ENCODE results near the gene USP53. TPM values are rescaled to one million over a fixed set of nuclear protein-coding genes. Genes with fewer than 3 reads are reported as not detected.
A peak's percentile ranks its signal among the peaks of the same experiment; 100 is the strongest.
"Not testable (repeated sequence)": the region's sequence is repeated elsewhere in the genome, so short reads cannot be mapped to it uniquely, and the experiment has no call there.

Gene USP53
- total RNA-seq, 1 donor from 2014 or later = 34.7 TPM

- DNase-seq = no peak
- intact Hi-C loops (cut with DNase I) = loop anchor here (10.0 kb wide), 1 partner anchor 173 kb away; no protein-coding TSS in a partner anchor
- no peak for ATAC-seq (ENCODE audit: poor library complexity)
These were observed 5.6 kb downstream of the USP53 start for GRCh38 chr4:119218093-119218492.

- intact Hi-C loops (cut with DNase I) = no loop called here
- no peak for DNase-seq
- no peak for ATAC-seq (ENCODE audit: poor library complexity)
These were observed 8.9 kb downstream of the USP53 start for GRCh38 chr4:119221412-119221811.

GRCh38 chr4:119227690-119228089 is 15.2 kb downstream of the USP53 start:
- ATAC-seq (ENCODE audit: poor library complexity) (no peak), DNase-seq (no peak)
- intact Hi-C loops (cut with DNase I) = no loop called here

DNA sequence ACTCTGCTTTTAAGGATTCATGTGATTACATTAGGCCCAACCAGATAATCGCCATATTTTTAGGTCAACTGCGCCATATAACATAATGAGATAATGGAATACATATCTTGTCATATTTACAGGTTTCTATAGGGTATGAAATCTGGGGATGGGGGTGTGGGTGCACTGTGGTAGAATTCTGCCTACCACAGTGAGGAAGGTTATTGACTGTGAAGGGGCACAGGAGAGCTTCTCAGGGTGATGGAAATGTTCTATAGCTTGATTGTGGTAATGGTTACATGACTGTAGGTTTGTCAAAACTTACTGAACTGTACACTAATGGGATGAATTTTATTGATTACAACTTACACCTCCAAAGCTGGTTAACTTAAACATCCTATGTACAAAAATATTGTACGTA is 15.9 kb downstream of the USP53 start:
- no peak for ATAC-seq (ENCODE audit: poor library complexity)
- intact Hi-C loops (cut with DNase I) = no loop called here
- DNase-seq = no peak

- DNase-seq (no peak), ATAC-seq (ENCODE audit: poor library complexity) (peak; percentile 24)
- intact Hi-C loops (cut with DNase I) = no loop called here
These were observed 17.6 kb downstream of the USP53 start for GRCh38 chr4:119229908-119230687.

- intact Hi-C loops (cut with DNase I) = no loop called here
- DNase-seq = no peak
- no peak for ATAC-seq (ENCODE audit: poor library complexity)
These were observed 19.0 kb downstream of the USP53 start for GRCh38 chr4:119231491-119231890.

DNA sequence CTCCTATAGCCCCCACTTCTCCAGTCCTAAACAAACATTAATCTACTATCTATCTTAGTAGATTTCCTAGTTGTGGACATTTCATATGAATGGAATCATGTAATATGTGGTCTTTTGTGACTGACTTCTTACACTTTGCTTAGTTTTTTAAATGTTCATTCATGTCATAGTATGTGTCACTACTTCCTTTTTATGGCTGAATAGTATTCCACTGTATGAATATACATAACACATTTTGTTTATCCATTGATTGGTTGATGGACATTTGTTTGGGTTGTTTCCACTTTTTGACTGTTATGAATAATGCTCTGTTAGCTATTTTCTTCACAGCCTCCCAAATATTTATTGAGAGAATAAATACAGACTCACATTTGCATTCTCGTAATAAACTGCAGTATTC is 19.8 kb downstream of the USP53 start:
- DNase-seq (no peak), ATAC-seq (ENCODE audit: poor library complexity) (no peak)
- intact Hi-C loops (cut with DNase I) = no loop called here

DNA sequence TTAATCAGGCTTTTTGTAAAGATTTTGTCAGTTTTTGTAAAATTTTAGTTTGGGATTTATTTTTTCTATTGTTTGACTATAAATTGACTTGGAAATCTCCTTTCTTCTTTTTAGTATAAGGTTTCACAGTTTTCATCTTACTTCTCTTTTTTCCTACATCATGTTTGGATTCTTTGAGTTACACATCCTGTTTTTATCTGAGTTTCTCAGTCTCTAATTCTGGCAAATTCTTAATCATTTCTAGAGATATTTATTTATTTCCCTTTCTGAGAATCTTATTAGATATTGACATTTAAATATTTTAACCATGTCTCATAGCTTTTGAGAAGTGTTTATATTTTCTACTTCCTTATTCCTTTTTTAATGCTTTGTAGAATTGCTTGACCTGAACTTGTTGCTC is 20.7 kb downstream of the USP53 start:
- ATAC-seq (ENCODE audit: poor library complexity) (no peak), DNase-seq (no peak)
- intact Hi-C loops (cut with DNase I) = no loop called here

DNA sequence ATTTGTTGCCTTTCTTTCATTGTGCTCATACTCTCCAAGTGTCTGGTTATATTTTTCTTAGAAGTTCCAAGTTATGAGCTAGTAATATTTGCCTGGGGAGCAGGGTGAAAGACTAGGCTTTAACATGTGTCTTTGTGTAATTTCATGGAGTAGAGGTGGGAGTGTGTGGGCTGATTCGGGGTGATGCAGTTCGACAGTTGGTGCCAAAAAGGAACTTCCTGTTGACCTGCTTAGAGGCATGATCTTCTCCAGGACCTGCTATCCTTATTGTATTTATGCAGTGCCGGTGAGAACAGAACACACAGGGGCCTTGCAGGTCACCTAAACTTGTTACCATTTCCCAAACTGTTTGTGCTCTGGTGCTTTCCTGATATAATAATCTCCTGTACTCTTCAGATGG is 21.2 kb downstream of the USP53 start:
- intact Hi-C loops (cut with DNase I) = no loop called here
- ATAC-seq (ENCODE audit: poor library complexity) (peak; percentile 7), DNase-seq (no peak)

DNA sequence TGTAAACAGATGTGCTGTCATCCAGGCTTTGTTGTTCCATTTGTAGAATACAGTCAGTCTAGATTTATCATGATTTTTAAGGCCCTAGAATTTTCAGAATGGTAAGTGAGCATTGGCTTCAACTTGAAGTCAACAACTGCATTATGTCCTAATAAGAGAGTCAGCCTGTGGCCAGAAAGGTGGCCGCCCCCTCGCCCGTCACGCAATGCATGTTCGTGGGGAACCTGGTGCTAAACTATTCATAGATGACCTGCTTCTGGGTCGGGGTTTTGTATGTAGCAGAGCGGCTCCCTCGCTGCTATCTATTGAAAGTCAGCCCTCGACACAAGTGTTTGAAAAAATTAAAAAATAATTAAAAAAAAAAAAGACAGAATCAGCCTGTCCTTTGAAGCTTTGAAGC is 24.7 kb downstream of the USP53 start:
- DNase-seq (peak; percentile 31), ATAC-seq (ENCODE audit: poor library complexity) (no peak)
- intact Hi-C loops (cut with DNase I) = no loop called here

DNA sequence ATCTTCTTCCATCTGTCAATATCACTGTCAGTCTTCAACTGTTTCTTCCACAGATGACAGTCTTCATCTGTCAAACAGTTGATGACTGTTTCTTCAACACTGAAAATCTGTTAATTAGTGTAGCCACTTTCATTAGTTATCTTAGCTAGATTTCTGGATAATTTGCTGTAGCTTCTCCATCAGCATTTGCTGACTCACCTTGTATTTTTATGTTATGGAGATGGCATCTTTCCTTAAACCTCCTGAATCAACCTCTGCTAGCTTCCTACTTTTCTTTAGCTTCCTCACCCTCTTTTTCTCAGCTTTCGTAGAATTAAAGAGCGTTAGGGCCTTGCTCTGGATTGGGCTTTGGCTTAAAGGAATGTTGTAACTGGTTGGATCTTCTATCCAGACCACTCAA is 25.1 kb downstream of the USP53 start:
- ATAC-seq (ENCODE audit: poor library complexity) (no peak), DNase-seq (no peak)
- intact Hi-C loops (cut with DNase I) = no loop called here

DNA sequence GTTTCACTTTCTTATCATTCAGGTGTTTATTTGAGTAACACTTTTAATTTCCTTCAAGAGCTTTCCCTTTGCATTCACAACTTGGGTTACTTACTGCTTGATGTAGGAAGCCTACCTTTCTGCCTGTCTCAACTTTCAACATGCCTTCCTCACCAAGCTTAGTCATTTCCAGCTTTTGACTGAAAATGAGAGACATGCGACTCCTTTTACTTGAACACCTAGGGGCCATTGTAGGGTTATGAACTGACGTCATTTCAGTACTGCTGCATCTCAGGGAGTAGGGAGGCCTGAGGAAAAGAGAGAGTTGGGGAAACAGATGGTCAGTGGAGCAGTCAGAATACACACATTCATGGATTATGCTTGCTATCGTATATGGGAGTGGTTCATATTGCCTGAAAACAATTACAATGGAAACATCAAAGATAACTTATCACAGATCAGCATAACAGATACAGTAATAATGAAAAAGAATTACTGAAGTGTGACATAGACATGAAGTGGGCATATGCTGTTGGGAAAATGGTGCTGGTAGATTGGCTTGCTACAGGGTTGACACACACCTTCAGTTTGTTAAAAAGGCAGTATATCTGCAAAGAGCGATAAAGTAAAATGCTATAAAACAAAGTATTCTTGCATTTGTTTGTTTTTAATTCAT is 25.7 kb downstream of the USP53 start:
- DNase-seq = no peak
- intact Hi-C loops (cut with DNase I) = no loop called here
- no peak for ATAC-seq (ENCODE audit: poor library complexity)

DNA sequence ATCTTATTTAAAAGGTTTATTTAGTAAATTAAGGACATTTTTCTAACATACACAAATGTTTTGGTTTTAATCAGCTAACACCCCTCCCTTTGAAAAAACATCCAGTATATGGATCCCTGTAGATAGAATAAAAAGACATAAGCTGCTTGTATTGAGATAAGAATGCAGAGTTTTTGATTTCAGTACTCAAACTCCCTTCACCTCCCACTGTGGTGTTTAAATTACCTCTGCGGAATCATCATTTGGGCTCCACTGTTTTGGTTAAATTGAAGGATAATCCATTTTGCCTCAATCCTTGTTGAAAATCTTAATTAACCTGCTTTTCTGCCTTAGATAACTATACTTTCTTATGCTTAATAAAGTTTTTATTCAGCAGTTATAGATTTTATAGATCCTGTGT is 27.6 kb downstream of the USP53 start:
- ATAC-seq (ENCODE audit: poor library complexity) (no peak), DNase-seq (no peak)
- intact Hi-C loops (cut with DNase I) = no loop called here

GRCh38 chr4:119240568-119240967 is 28.1 kb downstream of the USP53 start:
- no peak for ATAC-seq (ENCODE audit: poor library complexity)
- DNase-seq = no peak
- intact Hi-C loops (cut with DNase I) = no loop called here

GRCh38 chr4:119242417-119242816 is 29.9 kb downstream of the USP53 start:
- intact Hi-C loops (cut with DNase I) = no loop called here
- no peak for DNase-seq
- no peak for ATAC-seq (ENCODE audit: poor library complexity)

DNA sequence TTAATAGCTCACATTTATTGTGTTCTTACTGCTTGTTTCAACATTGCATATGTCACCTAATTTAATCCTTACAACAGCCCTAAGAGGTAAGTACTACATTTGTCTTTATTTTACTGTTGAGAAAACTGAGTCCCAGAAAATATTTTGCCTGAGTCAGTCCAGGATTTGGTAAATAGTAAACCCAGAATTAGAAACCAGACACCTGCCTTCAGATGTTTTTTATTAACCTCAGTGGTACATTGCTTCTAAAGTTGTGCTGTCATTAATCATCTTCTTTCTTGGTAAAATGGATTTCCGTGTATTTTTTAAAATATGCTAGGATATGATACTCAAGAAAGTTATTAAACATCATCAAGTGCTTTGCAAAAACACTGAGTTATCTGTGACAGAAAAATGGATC is 31.4 kb downstream of the USP53 start:
- no peak for DNase-seq
- intact Hi-C loops (cut with DNase I) = no loop called here
- no peak for ATAC-seq (ENCODE audit: poor library complexity)

DNA sequence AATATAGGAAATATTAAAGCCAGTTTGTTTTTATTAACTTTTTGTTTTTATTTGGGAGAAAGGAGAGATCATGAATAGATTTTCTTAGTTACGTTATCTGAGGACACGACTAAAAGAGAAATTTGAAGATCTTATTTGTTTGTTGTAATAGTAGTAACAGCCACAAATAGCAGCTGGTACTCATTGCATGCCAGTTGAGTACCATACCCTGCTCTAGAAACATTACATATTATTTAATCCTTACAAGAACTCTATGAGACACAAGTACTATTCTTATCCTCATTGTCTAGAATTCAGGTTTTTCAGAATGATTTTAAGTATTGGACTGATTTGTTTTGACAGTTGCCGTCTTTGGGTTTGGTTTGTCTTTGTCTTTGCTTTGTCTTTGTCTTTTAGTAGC is 31.8 kb downstream of the USP53 start:
- DNase-seq (no peak), ATAC-seq (ENCODE audit: poor library complexity) (no peak)
- intact Hi-C loops (cut with DNase I) = no loop called here

- intact Hi-C loops (cut with DNase I) = no loop called here
- DNase-seq (no peak), ATAC-seq (ENCODE audit: poor library complexity) (no peak)
These were observed 32.3 kb downstream of the USP53 start for GRCh38 chr4:119244832-119245231.

- intact Hi-C loops (cut with DNase I) = no loop called here
- DNase-seq (no peak), ATAC-seq (ENCODE audit: poor library complexity) (no peak)
These were observed 33.7 kb downstream of the USP53 start for GRCh38 chr4:119246177-119246733.

GRCh38 chr4:119251037-119251436 is 38.5 kb downstream of the USP53 start:
- DNase-seq; ATAC-seq (ENCODE audit: poor library complexity); intact Hi-C loops (cut with DNase I): not testable (repeated sequence)
